HEK293 (cell line): ENCODE measurements around the gene P2RX4.

Experiments
- CTCF ChIA-PET: fragments of 350-600 bp; formaldehyde crosslinking; extraction: SDS; loops from one replicate; lab custom pipeline; 2021; ENCODE audit warnings: antibody characterized with exemption; lab: Yijun Ruan, JAX
- POLR2A ChIA-PET: fragments of 300-600 bp; formaldehyde crosslinking; extraction: SDS; loops from one replicate; lab custom pipeline; 2020; ENCODE audit warnings: antibody characterized with exemption, inconsistent platforms; lab: Yijun Ruan, JAX
- H3K27ac ChIP-seq: fragments of 200-500 bp; sonication (Bioruptor generic); 2 replicates; pipeline ENCODE4 v1.5.1; 2014; ENCODE audit warnings: low read depth, low read length, control low read depth, inconsistent platforms; ENCODE audit errors: extremely low read depth
- H3K36me3 ChIP-seq, 2 experiments: fragments of 200-500 bp in 1 of 2; sonication (Bioruptor generic) in 1 of 2; 1 replicate in 1 of 2; 2 replicates in 1 of 2; pipeline ENCODE4 v1.5.1; 2014 to 2017; ENCODE audit warnings: inconsistent platforms in 2 of 2, low read length in 2 of 2; ENCODE audit not compliant: control insufficient read depth in 2 of 2, insufficient read depth in 1 of 2
- H3K4me1 ChIP-seq: fragments of 200-500 bp; sonication (Bioruptor generic); 2 replicates; pipeline ENCODE4 v1.5.1; 2014; ENCODE audit warnings: mild to moderate bottlenecking, low read length, inconsistent platforms; ENCODE audit not compliant: control insufficient read depth, insufficient read depth
- H3K4me3 ChIP-seq: 2 replicates; pipeline ENCODE4 v1.5.1; 2011; ENCODE audit warnings: low read depth, mild to moderate bottlenecking, control low read depth, low read length, moderate library complexity
- H3K9me3 ChIP-seq: fragments of 200-500 bp; sonication (Bioruptor generic); 2 replicates; pipeline ENCODE4 v1.5.1; 2014; ENCODE audit warnings: low read depth, low read length, inconsistent platforms; ENCODE audit not compliant: control insufficient read depth, insufficient read depth
- EGR2 ChIP-seq: fragments of 450-650 bp; formaldehyde crosslinking; IDR thresholded peaks from 2 replicates; pipeline ENCODE4 v1.5.1; 2016; ENCODE audit warnings: low read depth, missing biosample characterization, missing genetic modification characterization
- GLIS1 ChIP-seq: fragments of 450-650 bp; formaldehyde crosslinking; IDR thresholded peaks from 2 replicates; pipeline ENCODE4 v1.5.1; 2016; ENCODE audit warnings: missing biosample characterization, missing genetic modification characterization
- KLF16 ChIP-seq: fragments of 450-650 bp; formaldehyde crosslinking; IDR thresholded peaks from 2 replicates; pipeline ENCODE4 v1.5.1; 2017; ENCODE audit warnings: missing biosample characterization, missing genetic modification characterization
- KLF8 ChIP-seq: fragments of 450-650 bp; formaldehyde crosslinking; IDR thresholded peaks from 2 replicates; pipeline ENCODE4 v1.5.1; 2016; ENCODE audit warnings: missing biosample characterization, missing genetic modification characterization
- REPIN1 ChIP-seq: fragments of 450-650 bp; formaldehyde crosslinking; IDR thresholded peaks from 2 replicates; pipeline ENCODE4 v1.5.1; 2017; ENCODE audit warnings: missing biosample characterization, missing genetic modification characterization, low read depth
- SCRT1 ChIP-seq: fragments of 450-650 bp; formaldehyde crosslinking; IDR thresholded peaks from 2 replicates; pipeline ENCODE4 v1.5.1; 2016; ENCODE audit warnings: missing biosample characterization, missing genetic modification characterization, borderline replicate concordance
- SCRT2 ChIP-seq: fragments of 450-650 bp; formaldehyde crosslinking; IDR thresholded peaks from 2 replicates; pipeline ENCODE4 v1.5.1; 2016; ENCODE audit warnings: missing biosample characterization, missing genetic modification characterization
- ZBTB20 ChIP-seq: fragments of 450-650 bp; formaldehyde crosslinking; IDR thresholded peaks from 2 replicates; pipeline ENCODE4 v1.5.1; 2016; ENCODE audit warnings: missing biosample characterization, missing genetic modification characterization
- ZFHX2 ChIP-seq: fragments of 450-650 bp; formaldehyde crosslinking; conservative IDR thresholded peaks from 2 replicates; pipeline ENCODE4 v1.5.1; 2016; ENCODE audit warnings: missing biosample characterization, missing genetic modification characterization
- ZNF10 ChIP-seq: fragments of 450-650 bp; formaldehyde crosslinking; IDR thresholded peaks from 2 replicates; pipeline ENCODE4 v1.5.1; 2017; ENCODE audit warnings: missing biosample characterization, missing genetic modification characterization
- ZNF133 ChIP-seq: fragments of 450-650 bp; formaldehyde crosslinking; IDR thresholded peaks from 2 replicates; pipeline ENCODE4 v1.5.1; 2016; ENCODE audit warnings: missing biosample characterization, missing genetic modification characterization
- ZNF140 ChIP-seq: fragments of 450-650 bp; formaldehyde crosslinking; IDR thresholded peaks from 2 replicates; pipeline ENCODE4 v1.5.1; 2016; ENCODE audit warnings: missing biosample characterization, missing genetic modification characterization
- ZNF146 ChIP-seq: fragments of 450-650 bp; formaldehyde crosslinking; IDR thresholded peaks from 2 replicates; pipeline ENCODE4 v1.5.1; 2016; ENCODE audit warnings: missing biosample characterization, missing genetic modification characterization
- ZNF2 ChIP-seq: fragments of 450-650 bp; formaldehyde crosslinking; IDR thresholded peaks from 2 replicates; pipeline ENCODE4 v1.5.1; 2016; ENCODE audit warnings: missing biosample characterization, missing genetic modification characterization
- ZNF223 ChIP-seq: fragments of 450-650 bp; formaldehyde crosslinking; IDR thresholded peaks from 2 replicates; pipeline ENCODE4 v1.5.1; 2016; ENCODE audit warnings: missing biosample characterization, missing genetic modification characterization
- ZNF248 ChIP-seq: fragments of 450-650 bp; formaldehyde crosslinking; IDR thresholded peaks from 2 replicates; pipeline ENCODE4 v1.5.1; 2017; ENCODE audit warnings: missing biosample characterization, missing genetic modification characterization
- ZNF394 ChIP-seq: fragments of 450-650 bp; formaldehyde crosslinking; IDR thresholded peaks from 2 replicates; pipeline ENCODE4 v1.5.1; 2016; ENCODE audit warnings: missing biosample characterization, missing genetic modification characterization, mild to moderate bottlenecking, moderate library complexity, borderline replicate concordance
- ZNF433 ChIP-seq: fragments of 450-650 bp; formaldehyde crosslinking; IDR thresholded peaks from 2 replicates; pipeline ENCODE4 v1.5.1; 2016; ENCODE audit warnings: missing biosample characterization, missing genetic modification characterization, low read depth
- ZNF530 ChIP-seq: fragments of 450-650 bp; formaldehyde crosslinking; IDR thresholded peaks from 2 replicates; pipeline ENCODE4 v1.5.1; 2016; ENCODE audit warnings: low read depth, missing biosample characterization, missing genetic modification characterization
- ZNF776 ChIP-seq: fragments of 450-650 bp; formaldehyde crosslinking; IDR thresholded peaks from 2 replicates; pipeline ENCODE4 v1.5.0; 2017; ENCODE audit warnings: missing biosample characterization, missing genetic modification characterization, borderline replicate concordance
- TF ChIP-seq, protein P1 (sequence below): fragments of 450-650 bp; IDR thresholded peaks from 2 replicates; pipeline ENCODE4 v1.5.1; 2018; ENCODE audit warnings: missing biosample characterization, mild to moderate bottlenecking, missing genetic modification characterization
- TF ChIP-seq, protein P2 (sequence below): fragments of 450-650 bp; formaldehyde crosslinking; IDR thresholded peaks from 2 replicates; pipeline ENCODE4 v1.5.1; 2016; ENCODE audit warnings: missing biosample characterization, missing genetic modification characterization
- TF ChIP-seq, protein P3 (sequence below): fragments of 450-650 bp; formaldehyde crosslinking; IDR thresholded peaks from 2 replicates; pipeline ENCODE4 v1.5.1; 2016; ENCODE audit warnings: missing biosample characterization, missing genetic modification characterization

The P2RX4 gene

GRCh38 chr12:121277374-121277759 lies 67.4 kb downstream of the P2RX4 start:
- peaks cover 3 to 14% of the 10 kb centered on the region in 2 experiments; a peak in 2 of 3 replicates for H3K36me3 ChIP-seq
- CTCF ChIA-PET = no interaction called here
- no peak overlapping the region for H3K27ac ChIP-seq
- no peaks in the 10 kb centered on the region for H3K4me1 ChIP-seq
- POLR2A ChIA-PET = no interaction called here
- TF ChIP-seq ZNF146 (tag by site-specific recombination) = peak; percentile 99
- TF ChIP-seq ZNF394 (tag by site-specific recombination) = no peak
- no peak for TF ChIP-seq ZNF530
- no peak for TF ChIP-seq ZNF776 (tag by site-specific recombination)
- no peak for TF ChIP-seq ZNF223 (tag by site-specific recombination)
- no peak for TF ChIP-seq ZBTB20
- no peak for TF ChIP-seq KLF8 (tag by site-specific recombination)
- TF ChIP-seq REPIN1 (tag by site-specific recombination) = no peak
- 0 out of 2 replicates have a peak, but pooled peaks have one; percentile 3 for TF ChIP-seq ZNF140 (tag by site-specific recombination)
- no peak overlapping the region for H3K4me3 ChIP-seq
- H3K9me3 ChIP-seq = no peaks in the 10 kb centered on the region

GRCh38 chr12:121278169-121279070 lies 68.5 kb downstream of the P2RX4 start:
- 0 out of 2 replicates have a peak, but pooled peaks have one; percentile 14 for TF ChIP-seq SCRT1 (tag by site-specific recombination)
- TF ChIP-seq SCRT2 (tag by site-specific recombination) = peak; percentile 82
- no peak for TF ChIP-seq ZNF10 (tag by site-specific recombination)

DNA sequence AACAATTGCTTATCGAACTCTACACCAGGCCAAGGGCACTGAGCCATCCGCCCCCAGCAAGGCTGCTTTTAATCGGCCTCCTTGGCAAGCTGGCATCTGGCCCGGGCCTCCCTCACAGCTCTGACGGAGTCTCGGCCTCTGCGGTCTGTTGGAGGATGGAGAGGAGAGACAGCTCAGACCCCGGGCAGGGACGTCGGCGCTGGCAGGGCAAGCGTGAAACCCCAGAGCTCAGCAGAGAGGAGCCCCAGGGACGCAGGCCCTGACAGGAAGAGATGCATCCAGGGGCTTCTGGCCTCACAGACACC lies 69.1 kb downstream of the P2RX4 start:
- H3K9me3 ChIP-seq = no peaks in the 10 kb centered on the region
- ChIA-PET POLR2A (no interaction called here), CTCF (interaction anchor here (1.3 kb wide), 1 partner anchor 56 kb away, joined by 3 read pairs; no protein-coding TSS in a partner anchor)
- no peak overlapping the region for H3K27ac ChIP-seq
- H3K4me3 ChIP-seq = no peak overlapping the region
- no peaks in the 10 kb centered on the region for H3K4me1 ChIP-seq
- no peak for TF ChIP-seq ZNF248 (tag by site-specific recombination)
- 0 out of 2 replicates have a peak, but pooled peaks have one; percentile 25 for TF ChIP-seq EGR2 (tag by site-specific recombination)
- TF ChIP-seq GLIS1 (tag by site-specific recombination) = peak; percentile 49; the same call in 1 of the 2 replicates
- TF ChIP-seq ZFHX2 (tag by site-specific recombination) = peak; percentile 47
- TF ChIP-seq, all 188 proteins: peak for 3
- peaks cover 3 to 5% of the 10 kb centered on the region in 2 experiments; a peak in 2 of 3 replicates for H3K36me3 ChIP-seq

More at GRCh38 chr12:121278169-121279070, 68.5 kb downstream of the P2RX4 start:
- Histone ChIP-seq H3K4me3 (no peak overlapping the region), H3K27ac (no peak overlapping the region), H3K4me1 (no peaks in the 10 kb centered on the region), H3K36me3 (peaks cover 3 to 8% of the 10 kb centered on the region in 2 experiments; a peak in 2 of 3 replicates), H3K9me3 (no peaks in the 10 kb centered on the region)
- CTCF ChIA-PET = interaction anchor here (0.7 to 1.3 kb wide), 2 partner anchors 57 to 495 kb away, joined by 3 read pairs; no protein-coding TSS in a partner anchor
- POLR2A ChIA-PET = interaction anchor here (0.6 kb wide), 1 partner anchor 74 kb away, joined by 4 read pairs; the partner anchor contains the start of gene ANAPC5

- Histone ChIP-seq H3K36me3 (peaks cover 0 to 3% of the 10 kb centered on the region in 2 experiments; a peak in 1 of 3 replicates), H3K27ac (no peak overlapping the region)
- POLR2A ChIA-PET = no interaction called here
- no peak for TF ChIP-seq ZNF433 (tag by site-specific recombination)
- no peak for TF ChIP-seq ZNF2 (tag by site-specific recombination)
- TF ChIP-seq, protein P1, sequence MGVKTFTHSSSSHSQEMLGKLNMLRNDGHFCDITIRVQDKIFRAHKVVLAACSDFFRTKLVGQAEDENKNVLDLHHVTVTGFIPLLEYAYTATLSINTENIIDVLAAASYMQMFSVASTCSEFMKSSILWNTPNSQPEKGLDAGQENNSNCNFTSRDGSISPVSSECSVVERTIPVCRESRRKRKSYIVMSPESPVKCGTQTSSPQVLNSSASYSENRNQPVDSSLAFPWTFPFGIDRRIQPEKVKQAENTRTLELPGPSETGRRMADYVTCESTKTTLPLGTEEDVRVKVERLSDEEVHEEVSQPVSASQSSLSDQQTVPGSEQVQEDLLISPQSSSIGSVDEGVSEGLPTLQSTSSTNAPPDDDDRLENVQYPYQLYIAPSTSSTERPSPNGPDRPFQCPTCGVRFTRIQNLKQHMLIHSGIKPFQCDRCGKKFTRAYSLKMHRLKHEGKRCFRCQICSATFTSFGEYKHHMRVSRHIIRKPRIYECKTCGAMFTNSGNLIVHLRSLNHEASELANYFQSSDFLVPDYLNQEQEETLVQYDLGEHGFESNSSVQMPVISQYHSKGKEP = no peak
- TF ChIP-seq, protein P2, sequence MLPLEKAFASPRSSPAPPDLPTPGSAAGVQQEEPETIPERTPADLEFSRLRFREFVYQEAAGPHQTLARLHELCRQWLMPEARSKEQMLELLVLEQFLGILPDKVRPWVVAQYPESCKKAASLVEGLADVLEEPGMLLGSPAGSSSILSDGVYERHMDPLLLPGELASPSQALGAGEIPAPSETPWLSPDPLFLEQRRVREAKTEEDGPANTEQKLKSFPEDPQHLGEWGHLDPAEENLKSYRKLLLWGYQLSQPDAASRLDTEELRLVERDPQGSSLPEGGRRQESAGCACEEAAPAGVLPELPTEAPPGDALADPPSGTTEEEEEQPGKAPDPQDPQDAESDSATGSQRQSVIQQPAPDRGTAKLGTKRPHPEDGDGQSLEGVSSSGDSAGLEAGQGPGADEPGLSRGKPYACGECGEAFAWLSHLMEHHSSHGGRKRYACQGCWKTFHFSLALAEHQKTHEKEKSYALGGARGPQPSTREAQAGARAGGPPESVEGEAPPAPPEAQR (tag by site-specific recombination) = no peak
- no peak for TF ChIP-seq ZNF133 (tag by site-specific recombination)
- TF ChIP-seq, protein P3, sequence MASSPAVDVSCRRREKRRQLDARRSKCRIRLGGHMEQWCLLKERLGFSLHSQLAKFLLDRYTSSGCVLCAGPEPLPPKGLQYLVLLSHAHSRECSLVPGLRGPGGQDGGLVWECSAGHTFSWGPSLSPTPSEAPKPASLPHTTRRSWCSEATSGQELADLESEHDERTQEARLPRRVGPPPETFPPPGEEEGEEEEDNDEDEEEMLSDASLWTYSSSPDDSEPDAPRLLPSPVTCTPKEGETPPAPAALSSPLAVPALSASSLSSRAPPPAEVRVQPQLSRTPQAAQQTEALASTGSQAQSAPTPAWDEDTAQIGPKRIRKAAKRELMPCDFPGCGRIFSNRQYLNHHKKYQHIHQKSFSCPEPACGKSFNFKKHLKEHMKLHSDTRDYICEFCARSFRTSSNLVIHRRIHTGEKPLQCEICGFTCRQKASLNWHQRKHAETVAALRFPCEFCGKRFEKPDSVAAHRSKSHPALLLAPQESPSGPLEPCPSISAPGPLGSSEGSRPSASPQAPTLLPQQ (tag by site-specific recombination) = no peak
- no peak for TF ChIP-seq KLF16 (tag by site-specific recombination)
These were observed 69.6 kb downstream of the P2RX4 start for GRCh38 chr12:121279507-121279915.

More at GRCh38 chr12:121279507-121279915, 69.6 kb downstream of the P2RX4 start:
- no peaks in the 10 kb centered on the region for H3K4me1 ChIP-seq
- CTCF ChIA-PET = interaction anchor here (1.3 kb wide), 1 partner anchor 56 kb away, joined by 3 read pairs; no protein-coding TSS in a partner anchor
- no peak overlapping the region for H3K4me3 ChIP-seq
- H3K9me3 ChIP-seq = no peaks in the 10 kb centered on the region
